ENCODE measurements around the gene TMCC2.

Gene TMCC2

DNA sequence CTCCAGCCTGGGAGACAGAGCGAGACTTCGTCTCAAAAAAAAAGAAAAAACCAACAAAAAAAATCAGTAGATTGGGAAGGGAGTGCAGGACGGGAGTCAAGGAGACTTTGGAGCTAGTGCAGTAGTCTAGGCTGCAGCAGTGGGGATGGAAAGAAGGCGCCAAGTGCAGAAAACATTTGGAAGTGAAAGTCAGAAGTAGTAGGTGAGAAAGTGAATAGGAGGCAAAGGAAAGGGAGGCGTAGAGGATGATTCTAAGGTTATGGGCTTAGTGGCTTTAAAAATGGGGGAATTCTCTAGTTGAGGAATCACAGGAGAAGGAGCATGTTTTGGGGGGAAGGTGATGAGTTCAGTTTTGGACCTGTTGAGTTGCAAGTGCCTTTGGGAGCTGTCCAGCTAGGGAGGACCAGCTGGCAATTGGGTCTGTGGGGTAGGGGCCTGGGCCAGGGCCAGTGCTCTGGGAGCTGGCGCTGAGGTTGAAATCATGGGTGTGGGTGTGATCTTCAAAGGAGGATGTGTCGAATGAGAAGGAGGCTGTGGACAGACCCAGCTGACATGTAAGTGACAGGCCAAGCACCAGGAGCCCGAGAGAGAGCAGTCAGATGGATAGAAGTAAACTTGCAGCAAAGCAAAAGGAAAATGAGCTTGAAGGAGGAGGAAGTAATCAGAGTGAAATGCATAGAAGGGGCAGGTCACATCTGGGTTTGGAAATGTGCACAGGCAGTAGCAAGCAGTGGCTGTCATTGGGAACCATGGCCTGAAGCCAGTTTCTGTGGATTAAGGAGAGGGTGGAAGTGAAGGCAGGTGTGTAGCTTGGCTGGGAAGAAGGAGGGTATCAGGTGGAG, 15.8 kb downstream of the TMCC2 start:
- ATAC-seq: no peak
- Mint-ChIP-seq H3K4me1 (peaks cover 20% of the 10 kb centered on the region), H3K27ac (no peak overlapping the region), H3K9me3 (no peaks in the 10 kb centered on the region), H3K4me3 (no peak overlapping the region), H3K36me3 (no peaks in the 10 kb centered on the region), H3K27me3 (no peaks in the 10 kb centered on the region)

DNA sequence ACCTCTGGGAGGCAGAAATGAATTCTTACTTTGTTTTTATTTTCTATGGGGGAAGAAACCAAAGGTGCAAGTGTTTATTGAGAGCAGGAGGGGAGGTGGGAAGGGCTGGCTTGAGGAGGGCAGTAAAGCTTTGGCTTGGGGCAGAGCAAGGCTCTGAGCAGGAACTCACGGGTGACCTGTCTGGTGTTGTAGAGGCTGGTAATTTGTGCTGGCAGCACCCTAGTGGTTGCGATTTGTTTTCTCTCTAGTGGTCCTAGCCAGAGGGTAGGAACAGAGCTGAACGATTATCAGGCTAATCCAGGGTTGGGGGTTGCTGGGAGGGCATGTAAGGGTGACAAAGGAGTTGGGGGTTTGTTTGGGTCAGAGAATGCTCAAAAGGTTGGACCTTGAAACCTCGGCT, 16.6 kb downstream of the TMCC2 start:
- Mint-ChIP-seq H3K4me1 (peaks cover 13% of the 10 kb centered on the region), H3K9me3 (no peaks in the 10 kb centered on the region), H3K27ac (no peak overlapping the region), H3K4me3 (no peak overlapping the region), H3K36me3 (no peaks in the 10 kb centered on the region), H3K27me3 (no peaks in the 10 kb centered on the region)
- ATAC-seq: no peak

DNA sequence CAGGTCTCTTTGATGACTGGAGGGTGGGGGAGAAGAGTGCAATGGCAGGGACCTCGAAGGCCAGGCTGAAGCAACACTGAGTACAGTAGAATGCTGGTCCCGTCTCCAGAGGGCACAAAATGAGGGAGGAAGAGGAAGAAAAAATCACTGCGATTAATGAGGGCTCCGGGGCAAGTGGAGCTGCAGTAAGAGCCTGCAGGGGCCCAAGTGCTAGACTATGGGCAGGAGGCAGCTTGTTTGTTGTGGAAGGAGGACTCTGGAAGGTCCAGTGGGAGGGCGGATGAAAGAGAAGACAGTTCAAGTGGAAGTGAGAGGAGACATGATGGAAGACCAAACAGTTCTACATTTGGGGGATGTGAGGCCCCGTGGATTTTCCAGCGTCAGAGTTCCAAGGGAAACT, 17.4 kb downstream of the TMCC2 start:
- H3K36me3 Mint-ChIP-seq: no peaks in the 10 kb centered on the region
- no peak overlapping the region for H3K27ac Mint-ChIP-seq
- ATAC-seq: no peak
- H3K4me3 Mint-ChIP-seq: no peak overlapping the region
- H3K9me3 Mint-ChIP-seq: no peaks in the 10 kb centered on the region
- H3K4me1 Mint-ChIP-seq: peaks cover 13% of the 10 kb centered on the region
- H3K27me3 Mint-ChIP-seq: no peaks in the 10 kb centered on the region

DNA sequence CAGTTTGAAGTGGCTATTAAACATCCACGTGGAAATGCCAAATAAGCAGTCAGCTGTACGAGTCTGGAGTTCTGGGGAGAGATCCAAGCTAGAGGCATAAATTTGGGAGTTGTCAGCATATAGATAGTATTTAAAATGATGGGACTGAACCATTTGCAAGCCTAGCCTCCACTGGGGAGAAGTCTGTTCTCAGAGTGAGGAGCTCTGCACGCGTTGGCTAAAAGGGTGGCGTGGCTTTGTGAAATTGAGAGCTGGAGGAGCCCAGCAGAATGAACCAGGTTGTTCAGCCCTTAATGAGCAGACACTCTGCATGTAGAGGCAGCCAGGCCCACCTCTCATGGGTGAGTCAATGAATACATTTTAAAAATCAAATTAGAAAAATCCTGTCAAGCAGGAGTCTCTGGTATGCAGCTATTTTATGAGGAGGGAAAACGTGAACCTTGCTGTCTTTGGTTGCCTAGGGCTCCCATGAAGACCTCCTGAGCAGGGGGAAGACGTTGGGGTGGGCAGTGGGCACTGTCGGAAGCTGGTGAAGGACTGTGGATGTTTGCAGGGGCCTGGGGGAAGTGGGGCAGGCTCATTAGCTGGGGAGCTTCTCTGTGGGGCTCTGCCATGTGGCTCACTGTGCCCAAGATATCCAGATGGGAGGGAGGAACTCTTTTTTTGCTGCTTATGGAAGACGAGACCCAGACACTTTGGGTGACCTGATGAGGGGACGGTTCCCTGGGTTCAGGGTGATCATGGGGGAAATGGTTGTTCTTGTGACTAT, 18.8 kb downstream of the TMCC2 start:
- H3K27me3 Mint-ChIP-seq: no peaks in the 10 kb centered on the region
- no peak overlapping the region for H3K27ac Mint-ChIP-seq
- peaks cover 13% of the 10 kb centered on the region for H3K4me1 Mint-ChIP-seq
- H3K36me3 Mint-ChIP-seq: no peaks in the 10 kb centered on the region
- H3K4me3 Mint-ChIP-seq: no peak overlapping the region
- H3K9me3 Mint-ChIP-seq: no peaks in the 10 kb centered on the region
- no peak for ATAC-seq

DNA sequence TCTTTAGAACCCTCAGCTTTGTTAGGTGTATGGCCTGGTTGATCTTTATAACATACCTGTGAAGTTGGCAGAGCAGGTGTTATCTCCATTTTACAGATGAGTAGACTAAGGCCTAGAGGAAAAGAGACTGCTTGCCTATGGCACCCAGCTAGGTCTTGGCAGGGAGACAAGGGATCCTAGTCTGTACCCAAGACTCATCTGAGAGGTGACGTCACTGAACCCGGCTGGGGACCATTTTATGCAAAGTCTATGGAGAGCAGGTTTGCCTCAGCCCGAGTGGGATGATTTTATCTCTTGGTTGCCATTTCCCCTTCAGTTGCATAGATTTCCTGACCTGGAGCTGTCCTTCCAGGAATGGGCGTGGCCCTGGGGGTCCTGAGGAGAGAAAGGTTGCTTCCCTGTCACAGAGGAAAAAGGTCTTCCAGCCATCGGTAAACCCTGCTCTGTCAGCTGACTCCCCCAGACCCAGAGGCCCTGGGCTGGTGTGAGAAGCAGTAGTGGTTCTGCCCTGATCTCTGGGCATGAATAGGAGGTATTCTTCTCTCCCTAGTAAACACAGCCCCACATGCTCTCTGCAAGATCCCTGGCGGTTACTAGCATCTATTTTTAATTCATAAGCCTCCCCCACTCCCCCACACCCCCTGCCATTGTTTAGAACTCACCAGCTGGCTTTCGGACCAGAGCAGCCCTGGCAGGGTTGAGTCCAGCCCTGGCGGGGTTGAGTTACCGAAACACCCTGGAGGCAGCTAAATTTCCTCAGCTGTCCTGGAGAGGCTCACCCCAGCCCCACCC, 19.6 kb downstream of the TMCC2 start:
- no peaks in the 10 kb centered on the region for H3K9me3 Mint-ChIP-seq
- no peak for ATAC-seq
- H3K27me3 Mint-ChIP-seq: no peaks in the 10 kb centered on the region
- no peaks in the 10 kb centered on the region for H3K36me3 Mint-ChIP-seq
- H3K4me3 Mint-ChIP-seq: no peak overlapping the region
- peaks cover 13% of the 10 kb centered on the region for H3K4me1 Mint-ChIP-seq
- no peak overlapping the region for H3K27ac Mint-ChIP-seq

DNA sequence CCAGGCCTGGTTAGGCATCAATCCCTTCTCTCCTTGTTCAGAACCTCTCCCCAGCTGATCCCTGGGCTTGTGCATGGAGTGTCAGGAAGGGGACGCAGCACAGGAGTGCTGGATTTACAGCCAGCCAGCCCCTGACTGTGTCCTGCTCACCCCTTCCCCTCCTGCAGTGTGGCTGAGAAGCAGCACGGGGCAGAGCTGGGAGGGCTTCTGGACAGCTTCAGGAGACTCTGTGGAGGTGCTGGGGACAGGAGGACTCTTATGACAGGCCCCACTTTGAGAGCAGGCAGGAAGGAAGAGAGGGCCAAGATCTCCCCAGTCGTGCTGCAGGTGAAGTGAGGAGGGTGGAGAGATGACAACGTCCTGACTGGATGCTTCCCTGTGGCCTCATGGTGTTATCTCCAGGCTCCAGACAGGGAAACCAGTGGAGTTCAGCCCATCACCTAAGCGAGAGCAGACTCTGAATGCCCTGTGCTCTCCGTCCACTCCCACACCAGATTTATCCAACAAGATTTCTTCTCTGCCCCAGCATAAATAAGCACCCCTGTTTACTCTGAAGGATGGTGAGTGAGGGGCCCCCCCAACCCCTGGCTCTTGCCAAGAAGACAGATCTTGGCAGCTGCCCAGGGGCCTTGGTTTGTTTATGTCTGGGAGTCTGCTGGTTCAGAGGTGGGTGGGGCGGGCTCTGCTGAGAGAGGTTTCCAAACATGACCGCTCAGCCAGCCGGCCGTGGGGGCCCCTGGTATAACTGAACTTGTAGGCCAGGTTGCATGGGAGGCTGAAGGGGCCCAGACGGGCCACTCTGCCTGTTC, 21.3 kb downstream of the TMCC2 start:
- no peaks in the 10 kb centered on the region for H3K9me3 Mint-ChIP-seq
- H3K4me1 Mint-ChIP-seq: peaks cover 13% of the 10 kb centered on the region
- H3K27ac Mint-ChIP-seq: no peak overlapping the region
- no peak for ATAC-seq
- no peaks in the 10 kb centered on the region for H3K27me3 Mint-ChIP-seq
- no peaks in the 10 kb centered on the region for H3K36me3 Mint-ChIP-seq
- no peak overlapping the region for H3K4me3 Mint-ChIP-seq

DNA sequence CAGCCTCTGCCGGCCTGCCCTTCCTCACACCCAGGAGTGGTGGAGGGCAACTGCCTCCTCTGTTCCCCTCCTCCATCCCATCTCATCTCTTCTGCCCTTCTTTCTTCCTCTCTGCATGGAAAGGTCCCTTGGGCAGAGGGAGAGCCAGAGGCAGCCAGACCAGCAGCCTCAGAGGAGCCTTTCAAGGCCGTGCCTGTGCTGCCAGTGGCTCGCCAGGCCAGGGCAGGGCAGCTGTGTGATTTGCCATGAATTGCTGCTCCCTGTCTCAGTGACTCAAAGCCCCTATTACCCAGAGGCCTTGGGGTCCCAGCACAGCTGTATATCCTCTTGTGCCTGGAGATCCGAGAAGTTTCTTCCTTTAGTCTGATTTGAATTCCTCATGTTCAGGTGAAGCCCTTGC, 21.9 kb downstream of the TMCC2 start:
- no peaks in the 10 kb centered on the region for H3K27me3 Mint-ChIP-seq
- no peaks in the 10 kb centered on the region for H3K9me3 Mint-ChIP-seq
- H3K36me3 Mint-ChIP-seq: no peaks in the 10 kb centered on the region
- H3K4me3 Mint-ChIP-seq: no peak overlapping the region
- ATAC-seq: no peak
- H3K4me1 Mint-ChIP-seq: peaks cover 13% of the 10 kb centered on the region
- H3K27ac Mint-ChIP-seq: no peak overlapping the region

DNA sequence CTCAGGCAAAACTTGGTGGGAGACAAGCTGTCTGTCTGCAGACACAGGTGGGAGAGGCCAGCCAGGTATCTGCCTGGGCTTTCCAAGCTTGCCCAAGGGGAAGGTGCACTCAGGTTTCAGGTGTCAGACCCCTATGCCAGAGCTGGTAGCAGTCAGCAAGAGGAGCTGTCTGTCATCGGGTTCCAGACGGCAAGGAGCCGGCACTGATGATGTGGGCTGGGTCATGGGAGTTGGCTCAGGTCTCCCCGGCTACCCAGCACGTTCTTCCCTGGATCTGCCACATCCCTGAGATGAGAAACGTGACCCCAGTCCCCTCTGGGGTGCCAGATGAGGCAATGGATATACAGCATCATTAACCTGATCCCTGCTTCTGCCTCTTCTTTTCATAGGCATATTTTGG, 23.0 kb downstream of the TMCC2 start:
- ATAC-seq: no peak

DNA sequence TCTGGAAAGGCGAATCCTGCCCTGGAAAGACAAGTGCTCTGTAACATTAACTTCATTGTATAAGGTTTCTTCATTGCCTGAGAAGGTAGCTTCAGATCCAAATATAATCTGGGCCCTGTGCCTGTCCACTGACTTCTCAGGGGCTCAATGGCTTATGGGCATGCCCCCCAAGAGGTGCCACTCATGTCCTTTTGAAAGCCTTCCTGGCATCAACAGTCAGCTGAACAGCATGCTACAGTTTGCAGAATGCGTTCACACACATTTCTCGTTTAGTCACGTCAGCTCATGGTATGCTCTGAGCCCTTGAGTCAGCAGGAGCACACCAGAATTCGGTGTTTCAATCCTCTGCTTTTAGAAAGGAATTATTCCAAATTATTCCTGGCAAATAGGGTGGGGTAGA, 23.8 kb downstream of the TMCC2 start:
- no peak for ATAC-seq
- Mint-ChIP-seq H3K4me3 (no peak overlapping the region), H3K9me3 (no peaks in the 10 kb centered on the region), H3K36me3 (no peaks in the 10 kb centered on the region), H3K27me3 (no peaks in the 10 kb centered on the region), H3K4me1 (peaks cover 14% of the 10 kb centered on the region), H3K27ac (peak overlapping the region; percentile 9)

More for the DNA sequence above, 23.0 kb downstream of the TMCC2 start:
- H3K27ac Mint-ChIP-seq: no peak overlapping the region
- H3K4me3 Mint-ChIP-seq: no peak overlapping the region
- no peaks in the 10 kb centered on the region for H3K27me3 Mint-ChIP-seq
- no peaks in the 10 kb centered on the region for H3K36me3 Mint-ChIP-seq
- peaks cover 13% of the 10 kb centered on the region for H3K4me1 Mint-ChIP-seq
- H3K9me3 Mint-ChIP-seq: no peaks in the 10 kb centered on the region

DNA sequence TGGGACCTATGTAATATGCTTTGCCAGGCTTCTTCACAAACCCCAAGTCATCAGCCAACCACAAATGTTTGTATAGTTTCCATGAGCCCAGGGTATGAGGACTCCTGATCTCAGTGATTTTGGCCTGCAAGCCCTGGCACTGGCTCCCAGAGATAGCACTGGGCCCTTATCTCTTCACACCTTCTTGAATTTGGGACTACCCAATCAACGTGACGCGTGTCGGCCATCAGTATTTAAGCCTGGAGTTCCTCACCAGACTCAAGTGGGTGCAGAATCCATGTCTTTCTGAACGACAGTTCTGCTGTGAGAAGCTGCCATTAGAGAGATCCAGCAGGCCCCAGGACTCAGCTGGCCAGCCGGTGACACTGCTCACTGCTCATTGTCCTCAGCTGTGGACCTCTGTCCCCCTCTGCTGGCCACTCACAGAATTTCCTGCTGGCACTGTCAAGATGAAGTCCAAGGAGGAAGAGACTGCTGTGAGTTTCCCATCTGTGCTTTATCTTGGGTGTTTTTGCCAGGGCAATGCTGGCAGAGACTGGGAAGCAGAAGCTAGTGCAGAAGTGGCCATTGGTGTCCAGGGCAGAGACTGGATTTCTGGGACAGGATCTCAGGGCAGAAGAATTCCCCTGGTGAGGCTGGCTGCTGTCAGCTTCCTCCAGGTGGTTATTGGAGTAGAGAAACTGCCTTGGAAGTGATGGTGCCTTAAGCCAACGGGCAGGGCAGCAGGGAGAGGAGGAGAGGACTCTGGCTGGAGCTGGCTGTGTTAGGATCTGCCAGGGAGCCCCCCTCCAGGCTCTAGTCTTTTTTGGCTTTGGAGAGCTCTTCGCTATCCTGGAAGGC, 28.4 kb downstream of the TMCC2 start:
- Mint-ChIP-seq H3K4me3 (no peak overlapping the region), H3K4me1 (peaks cover 8% of the 10 kb centered on the region), H3K36me3 (no peaks in the 10 kb centered on the region), H3K27ac (no peak overlapping the region), H3K27me3 (peaks cover 9% of the 10 kb centered on the region), H3K9me3 (no peaks in the 10 kb centered on the region)
- peak; percentile 90 for ATAC-seq

DNA sequence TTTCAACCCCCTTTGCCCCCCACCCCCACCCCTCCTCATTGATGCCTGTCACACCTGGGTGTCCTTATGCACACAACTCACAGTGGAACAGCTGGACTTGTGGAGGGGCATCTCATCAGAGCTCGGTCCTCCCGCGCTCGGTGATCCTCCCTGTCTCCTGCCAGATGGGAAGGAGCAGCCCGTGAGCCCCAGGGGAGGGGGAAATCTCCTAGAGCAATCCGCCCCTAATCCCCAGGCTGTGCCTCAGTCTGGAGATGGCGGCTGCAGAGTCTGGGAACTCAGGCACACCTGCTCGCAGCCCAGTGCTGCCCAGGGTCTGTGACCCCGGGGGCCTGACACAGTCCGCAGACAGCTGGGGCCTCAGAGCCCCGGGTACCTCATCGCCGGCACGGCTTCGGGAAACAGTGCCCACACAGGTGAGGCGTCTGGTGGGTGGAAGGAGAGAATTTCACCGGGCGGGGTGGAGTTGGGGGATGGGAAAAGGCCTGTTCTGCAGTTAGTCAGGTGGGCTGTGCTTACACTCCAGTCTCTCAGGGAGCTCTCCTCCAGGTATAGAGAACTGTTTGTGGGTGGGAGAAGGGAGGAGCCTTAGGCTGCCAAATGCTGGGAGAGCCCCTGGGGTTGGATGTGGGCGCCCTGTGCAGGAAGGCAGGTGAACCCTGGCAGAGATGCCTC, 29.3 kb downstream of the TMCC2 start:
- ATAC-seq: no peak
- Mint-ChIP-seq H3K36me3 (no peaks in the 10 kb centered on the region), H3K9me3 (no peaks in the 10 kb centered on the region), H3K27me3 (peaks cover 9% of the 10 kb centered on the region), H3K4me3 (no peak overlapping the region), H3K27ac (no peak overlapping the region), H3K4me1 (peaks cover 8% of the 10 kb centered on the region)

DNA sequence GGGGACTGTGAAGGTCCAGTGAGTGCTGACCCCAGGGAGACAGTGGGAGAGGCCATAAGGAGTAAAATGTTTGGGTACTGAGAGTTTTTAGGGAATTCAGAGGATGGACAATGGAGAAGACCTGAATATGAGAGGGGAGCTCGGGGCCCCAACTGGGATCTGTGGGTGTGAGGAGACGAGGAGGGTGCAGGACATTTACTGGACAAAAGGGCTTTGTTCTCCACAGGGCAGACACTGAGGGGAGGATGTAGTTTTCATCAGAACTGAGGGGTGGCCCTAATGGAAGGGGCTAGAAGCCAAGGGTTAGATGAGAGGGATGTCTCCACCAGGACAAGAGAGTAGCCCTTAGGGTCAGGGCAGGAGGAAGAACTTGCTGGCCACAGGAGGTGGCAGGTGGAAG, 30.0 kb downstream of the TMCC2 start:
- ATAC-seq: no peak
- Mint-ChIP-seq H3K9me3 (no peaks in the 10 kb centered on the region), H3K36me3 (no peaks in the 10 kb centered on the region), H3K27me3 (peaks cover 9% of the 10 kb centered on the region), H3K4me1 (peaks cover 8% of the 10 kb centered on the region), H3K27ac (no peak overlapping the region), H3K4me3 (no peak overlapping the region)

DNA sequence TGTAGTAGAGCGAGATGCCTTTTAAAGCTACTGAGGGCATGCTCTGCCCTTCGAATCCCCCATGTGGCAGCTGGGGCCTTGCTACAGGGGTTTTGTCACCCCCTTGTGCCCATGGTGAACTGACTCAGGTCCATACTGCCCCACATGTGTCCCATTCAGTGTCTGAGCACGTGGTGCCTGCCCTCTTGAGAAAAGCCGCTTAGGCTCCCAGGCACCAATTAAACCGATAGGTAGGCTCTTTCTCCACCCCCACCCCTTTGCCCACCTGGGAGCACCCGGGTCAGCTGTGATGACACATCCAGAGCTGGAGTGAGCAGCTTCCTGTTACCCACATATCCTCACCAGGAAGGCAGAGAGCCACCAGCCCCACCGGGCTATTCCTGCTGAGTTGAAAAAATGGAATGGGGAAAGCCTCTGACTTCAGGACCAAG, 30.5 kb downstream of the TMCC2 start:
- no peak overlapping the region for H3K4me3 Mint-ChIP-seq
- H3K4me1 Mint-ChIP-seq: peaks cover 8% of the 10 kb centered on the region
- peaks cover 9% of the 10 kb centered on the region for H3K27me3 Mint-ChIP-seq
- H3K36me3 Mint-ChIP-seq: no peaks in the 10 kb centered on the region
- no peak overlapping the region for H3K27ac Mint-ChIP-seq
- ATAC-seq: no peak
- no peaks in the 10 kb centered on the region for H3K9me3 Mint-ChIP-seq

DNA sequence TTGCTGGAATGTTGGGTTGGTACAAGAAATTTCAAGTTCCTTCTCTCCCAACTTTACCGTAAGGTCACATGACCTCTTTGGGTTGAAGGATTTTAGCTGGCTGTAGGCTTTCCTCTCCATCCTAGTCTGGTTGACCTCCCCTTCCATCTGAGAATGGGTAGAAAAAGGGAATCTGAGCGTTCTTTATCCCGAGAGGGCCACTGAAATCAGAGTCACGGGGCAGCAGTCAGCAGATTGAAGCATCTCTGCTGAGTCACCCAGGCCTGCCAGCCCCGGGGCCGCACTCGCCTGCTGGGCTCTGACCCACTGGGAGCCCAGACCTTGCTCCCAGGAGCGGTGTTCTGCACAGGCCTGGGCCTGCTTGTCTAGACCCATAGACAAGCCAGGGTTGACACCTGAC, 31.0 kb downstream of the TMCC2 start:
- Mint-ChIP-seq H3K4me3 (no peak overlapping the region), H3K4me1 (peaks cover 8% of the 10 kb centered on the region), H3K27ac (no peak overlapping the region), H3K9me3 (no peaks in the 10 kb centered on the region), H3K36me3 (no peaks in the 10 kb centered on the region), H3K27me3 (peaks cover 9% of the 10 kb centered on the region)
- ATAC-seq: no peak
